OCI-LY7 (cell line): Measurements from ENCODE around the gene CCR8. TPM values are rescaled to one million over a fixed set of nuclear protein-coding genes. Genes with fewer than 3 reads are reported as not detected.

Experiments used
- BruUV-seq: library from RNA; stranded (reverse); fragments of 400-500 nt; replicated peaks from 2 replicates; lab custom pipeline; 2021; lab: Mats Ljungman, UMichigan
- CTCF ChIA-PET: fragments of 300-600 bp; sonication (Branson Sonifier 250); formaldehyde crosslinking; loops from one replicate; lab custom pipeline; 2022; ENCODE audit warnings: antibody characterized with exemption; ENCODE audit not compliant: unreplicated experiment; lab: Charles Lee
- POLR2A ChIA-PET: fragments of 300-600 bp; sonication (Branson Sonifier 250); formaldehyde crosslinking; loops from one replicate; lab custom pipeline; 2022; ENCODE audit warnings: antibody characterized with exemption; lab: Charles Lee
- DNase-seq: peaks from one replicate; pipeline ENCODE4 v3.0.0-alpha.2; 2015; ENCODE audit warnings: low spot score
- H2AFZ ChIP-seq: fragments of 200-600 bp; sonication (generic), shearing (Covaris generic); 2 replicates; pipeline ENCODE4 v1.6.1; 2014; ENCODE audit warnings: mild to moderate bottlenecking, antibody characterized with exemption, low read length, moderate library complexity
- H3K27ac ChIP-seq: fragments of 200-600 bp; sonication (generic); 2 replicates; pipeline ENCODE4 v1.5.1; 2014; ENCODE audit warnings: mixed run types, low read depth, mild to moderate bottlenecking, moderate library complexity, low read length, inconsistent platforms; ENCODE audit not compliant: poor library complexity, severe bottlenecking
- H3K36me3 ChIP-seq: fragments of 200-600 bp; sonication (generic); 2 replicates; pipeline ENCODE4 v1.6.1; 2014; ENCODE audit warnings: mild to moderate bottlenecking, antibody characterized with exemption, low read length, moderate library complexity, mixed read lengths; ENCODE audit not compliant: insufficient read depth
- H3K4me1 ChIP-seq: fragments of 200-600 bp; sonication (generic); 2 replicates; pipeline ENCODE4 v1.5.1; 2014; ENCODE audit warnings: mild to moderate bottlenecking, low read length; ENCODE audit not compliant: insufficient read depth, poor library complexity, severe bottlenecking
- H3K4me2 ChIP-seq: fragments of 200-600 bp; sonication (generic); 2 replicates; pipeline ENCODE4 v1.6.1; 2014; ENCODE audit warnings: mild to moderate bottlenecking, low read length
- H3K4me3 ChIP-seq: fragments of 200-600 bp; sonication (generic); 2 replicates; pipeline ENCODE4 v1.5.1; 2014; ENCODE audit warnings: mild to moderate bottlenecking, low read depth, low read length; ENCODE audit not compliant: poor library complexity, severe bottlenecking
- H3K79me2 ChIP-seq: fragments of 200-600 bp; sonication (generic); 2 replicates; pipeline ENCODE4 v1.6.1; 2016; ENCODE audit warnings: low read depth, mild to moderate bottlenecking, low read length, moderate library complexity, mixed read lengths; ENCODE audit not compliant: insufficient read depth
- H3K9me2 ChIP-seq: fragments of 200-600 bp; sonication (generic); 2 replicates; pipeline ENCODE4 v1.6.1; 2016; ENCODE audit warnings: mild to moderate bottlenecking, low read length, mixed read lengths; ENCODE audit not compliant: insufficient read depth
- H3K9me3 ChIP-seq: fragments of 200-600 bp; sonication (generic); 2 replicates; pipeline ENCODE4 v1.6.1; 2014; ENCODE audit warnings: mild to moderate bottlenecking, mixed run types, low read length, mixed read lengths
- H4K20me1 ChIP-seq: fragments of 200-600 bp; sonication (generic); 2 replicates; pipeline ENCODE4 v1.6.1; 2014; ENCODE audit warnings: mild to moderate bottlenecking, antibody characterized with exemption, low read length, moderate library complexity, mixed read lengths; ENCODE audit not compliant: insufficient read depth
- EZH2phosphoT487 ChIP-seq: fragments of 200-600 bp; sonication (generic); IDR thresholded peaks from 2 replicates; pipeline ENCODE4 v1.6.1; 2018; ENCODE audit warnings: low read depth, borderline replicate concordance, mild to moderate bottlenecking, mixed run types, antibody characterized with exemption, low read length, moderate library complexity, mixed read lengths
- intact Hi-C: fragments of 100-400 bp; cut with micrococcal nuclease; formaldehyde crosslinking; loops from one replicate; pipeline ENCODE4 v1.10.0; 2022; ENCODE audit not compliant: unreplicated experiment
- total RNA-seq, 2 experiments: library from RNA; depleted of rRNA in 1 of 2; stranded (reverse); fragments of >200 nt in 1 of 2; shearing (Covaris generic) in 1 of 2; gene quantifications; 2 replicates each; pipeline ENCODE4 v1.2.3, GENCODE V29; 2014 to 2022
- TF ChIP-seq, protein P1 (sequence below): fragments of 200-600 bp; sonication (generic); conservative IDR thresholded peaks from 2 replicates; pipeline ENCODE4 v1.5.1; 2014; ENCODE audit warnings: mild to moderate bottlenecking, antibody characterized with exemption, low read length, moderate library complexity, mixed read lengths

The CCR8 gene
- total RNA-seq, 2 experiments from 2014 or later = not detected

DNA sequence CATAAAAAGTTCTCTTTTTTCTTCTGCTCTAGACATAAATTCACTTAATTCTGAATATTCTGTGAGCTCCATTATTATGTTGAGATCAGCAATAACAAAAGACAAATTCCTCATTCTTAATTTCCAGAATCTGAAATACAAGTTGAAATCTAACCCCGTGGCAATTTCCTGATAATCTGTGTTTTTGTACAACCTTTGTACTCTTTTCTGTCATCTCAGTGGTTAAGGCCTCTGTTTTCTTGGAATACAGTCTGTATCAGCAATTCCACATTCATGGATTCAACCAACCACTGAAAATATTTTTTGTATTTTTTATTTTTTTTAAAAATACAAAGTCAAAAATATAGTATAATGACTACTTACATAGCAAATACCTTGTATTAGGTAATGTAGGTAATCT lies 8.7 kb downstream of the CCR8 start:
- TF ChIP-seq, protein P1, sequence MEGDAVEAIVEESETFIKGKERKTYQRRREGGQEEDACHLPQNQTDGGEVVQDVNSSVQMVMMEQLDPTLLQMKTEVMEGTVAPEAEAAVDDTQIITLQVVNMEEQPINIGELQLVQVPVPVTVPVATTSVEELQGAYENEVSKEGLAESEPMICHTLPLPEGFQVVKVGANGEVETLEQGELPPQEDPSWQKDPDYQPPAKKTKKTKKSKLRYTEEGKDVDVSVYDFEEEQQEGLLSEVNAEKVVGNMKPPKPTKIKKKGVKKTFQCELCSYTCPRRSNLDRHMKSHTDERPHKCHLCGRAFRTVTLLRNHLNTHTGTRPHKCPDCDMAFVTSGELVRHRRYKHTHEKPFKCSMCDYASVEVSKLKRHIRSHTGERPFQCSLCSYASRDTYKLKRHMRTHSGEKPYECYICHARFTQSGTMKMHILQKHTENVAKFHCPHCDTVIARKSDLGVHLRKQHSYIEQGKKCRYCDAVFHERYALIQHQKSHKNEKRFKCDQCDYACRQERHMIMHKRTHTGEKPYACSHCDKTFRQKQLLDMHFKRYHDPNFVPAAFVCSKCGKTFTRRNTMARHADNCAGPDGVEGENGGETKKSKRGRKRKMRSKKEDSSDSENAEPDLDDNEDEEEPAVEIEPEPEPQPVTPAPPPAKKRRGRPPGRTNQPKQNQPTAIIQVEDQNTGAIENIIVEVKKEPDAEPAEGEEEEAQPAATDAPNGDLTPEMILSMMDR = no peak
- TF ChIP-seq EZH2phosphoT487 = no peak
- Histone ChIP-seq H3K4me2 (no peak overlapping the region), H4K20me1 (no peaks in the 10 kb centered on the region), H3K9me3 (no peaks in the 10 kb centered on the region), H3K4me3 (no peak overlapping the region), H3K4me1 (no peaks in the 10 kb centered on the region), H2AFZ (no peak overlapping the region), H3K79me2 (no peaks in the 10 kb centered on the region), H3K27ac (no peak overlapping the region), H3K9me2 (no peaks in the 10 kb centered on the region), H3K36me3 (no peaks in the 10 kb centered on the region)
- DNase-seq = no peak
- ChIA-PET POLR2A (no interaction called here), CTCF (no interaction called here)
- intact Hi-C loops = no loop called here
- no TSS peak for BruUV-seq

DNA sequence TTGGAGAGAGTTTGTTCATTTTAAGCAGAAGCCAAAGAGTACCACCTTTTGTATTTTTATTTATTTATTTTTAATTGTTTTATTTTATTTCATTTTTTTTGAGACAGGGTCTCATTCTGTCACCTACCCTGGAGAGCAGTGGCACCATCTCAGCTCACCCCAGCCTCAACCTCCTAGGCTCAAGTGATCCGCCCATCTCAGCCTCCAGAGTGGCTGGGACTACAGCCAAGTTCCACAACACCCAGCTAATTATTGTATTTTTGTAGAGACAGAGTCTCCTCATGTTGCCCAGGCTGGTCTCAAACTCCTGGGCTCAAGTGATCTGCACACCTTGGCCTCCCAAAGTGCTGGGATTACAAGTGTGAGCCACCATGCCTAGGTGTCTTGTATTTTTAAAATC lies 9.6 kb downstream of the CCR8 start:
- ChIA-PET CTCF (no interaction called here), POLR2A (no interaction called here)
- no peak overlapping the region for H2AFZ ChIP-seq
- H3K9me3 ChIP-seq = no peaks in the 10 kb centered on the region
- no peaks in the 10 kb centered on the region for H3K4me1 ChIP-seq
- H3K9me2 ChIP-seq = no peaks in the 10 kb centered on the region
- no TSS peak for BruUV-seq
- H3K79me2 ChIP-seq = no peaks in the 10 kb centered on the region
- intact Hi-C loops = no loop called here
- no peaks in the 10 kb centered on the region for H4K20me1 ChIP-seq
- no peak overlapping the region for H3K4me3 ChIP-seq
- no peak overlapping the region for H3K4me2 ChIP-seq
- no peak for DNase-seq
- no peaks in the 10 kb centered on the region for H3K36me3 ChIP-seq
- H3K27ac ChIP-seq = no peak overlapping the region
- TF ChIP-seq, protein P1 = no peak
- TF ChIP-seq EZH2phosphoT487 = no peak

DNA sequence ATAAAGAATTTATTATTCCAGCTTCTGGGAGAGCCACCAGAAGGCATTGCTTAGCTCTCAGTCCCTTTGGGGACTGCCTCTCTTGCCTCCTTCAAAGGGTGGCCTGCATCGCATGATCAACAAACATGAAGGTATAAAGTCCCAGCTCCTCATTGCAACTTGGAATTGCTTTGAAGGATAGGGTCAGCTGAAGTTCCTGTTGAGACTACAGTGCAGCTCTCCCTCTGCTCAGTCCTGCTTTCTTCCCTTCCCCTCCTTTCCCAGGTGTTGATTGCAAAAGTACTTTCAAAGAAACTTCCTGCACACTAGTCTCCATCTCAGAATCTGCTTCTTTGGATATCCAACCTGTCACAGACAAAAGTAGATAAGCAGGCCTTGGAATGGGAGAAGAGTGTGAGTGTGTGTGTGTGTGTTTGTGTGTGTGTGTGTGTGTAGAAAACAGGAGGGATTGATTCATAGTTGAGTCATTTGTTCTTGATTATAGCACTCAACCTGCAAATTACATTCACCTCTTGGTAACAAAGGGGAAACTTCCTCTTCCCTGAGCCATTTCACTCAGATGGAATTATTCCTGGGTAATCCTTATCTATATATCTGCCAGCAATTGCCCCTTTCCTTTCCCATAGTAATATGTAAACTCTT lies 13.7 kb downstream of the CCR8 start:
- CTCF ChIA-PET = no interaction called here
- no TSS peak for BruUV-seq
- Histone ChIP-seq H3K9me3 (no peaks in the 10 kb centered on the region), H3K4me2 (no peak overlapping the region), H3K4me1 (no peaks in the 10 kb centered on the region), H3K79me2 (no peaks in the 10 kb centered on the region), H4K20me1 (no peaks in the 10 kb centered on the region), H2AFZ (no peak overlapping the region), H3K36me3 (no peaks in the 10 kb centered on the region), H3K4me3 (no peak overlapping the region), H3K9me2 (no peaks in the 10 kb centered on the region), H3K27ac (no peak overlapping the region)
- DNase-seq = no peak
- intact Hi-C loops = no loop called here
- POLR2A ChIA-PET = interaction anchor here (0.5 to 0.7 kb wide), 2 partner anchors 8 to 536 kb away, joined by 3 to 4 read pairs; no protein-coding TSS in a partner anchor
- TF ChIP-seq EZH2phosphoT487 = no peak
- TF ChIP-seq, protein P1 = no peak
